Lower leg skin (tissue), 3 donors: ENCODE measurements around the gene SORCS2.

Experiments
- POLR2A ChIP-seq, 2 donors: fragments of 450-650 bp; IDR thresholded peaks; one replicate each; pipeline ENCODE4 v1.6.1; 2016 to 2017; ENCODE audit warnings: antibody characterized with exemption in 2 of 2, mild to moderate bottlenecking in 1 of 2, moderate library complexity in 1 of 2
- TF ChIP-seq, protein P1 (sequence below), 3 donors: fragments of 450-650 bp; IDR thresholded peaks; one replicate each; pipeline ENCODE4 v1.5.1; 2016; ENCODE audit warnings: antibody characterized with exemption in 3 of 3, mild to moderate bottlenecking in 3 of 3, moderate library complexity in 2 of 3

DNA sequence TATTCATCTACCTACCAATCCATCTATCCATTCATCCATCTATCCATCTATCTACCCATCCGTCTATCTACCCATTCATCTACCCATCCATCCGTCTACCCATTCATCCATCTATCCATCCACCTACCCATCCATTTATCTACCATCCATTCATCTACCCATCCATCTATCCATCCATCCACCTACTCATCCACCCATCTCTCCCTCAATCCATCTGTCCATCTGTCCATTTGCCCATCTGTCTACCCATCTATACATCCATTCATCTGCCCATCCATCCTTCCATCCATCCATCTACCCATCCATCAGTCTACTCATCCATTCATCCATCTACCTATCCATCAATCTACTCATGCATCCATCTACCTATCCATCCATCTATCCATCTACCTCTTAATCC, 369.2 kb downstream of the SORCS2 start:
- no peak for TF ChIP-seq POLR2A (IDR thresholded peaks at IDR 0.05)
- TF ChIP-seq, protein P1, sequence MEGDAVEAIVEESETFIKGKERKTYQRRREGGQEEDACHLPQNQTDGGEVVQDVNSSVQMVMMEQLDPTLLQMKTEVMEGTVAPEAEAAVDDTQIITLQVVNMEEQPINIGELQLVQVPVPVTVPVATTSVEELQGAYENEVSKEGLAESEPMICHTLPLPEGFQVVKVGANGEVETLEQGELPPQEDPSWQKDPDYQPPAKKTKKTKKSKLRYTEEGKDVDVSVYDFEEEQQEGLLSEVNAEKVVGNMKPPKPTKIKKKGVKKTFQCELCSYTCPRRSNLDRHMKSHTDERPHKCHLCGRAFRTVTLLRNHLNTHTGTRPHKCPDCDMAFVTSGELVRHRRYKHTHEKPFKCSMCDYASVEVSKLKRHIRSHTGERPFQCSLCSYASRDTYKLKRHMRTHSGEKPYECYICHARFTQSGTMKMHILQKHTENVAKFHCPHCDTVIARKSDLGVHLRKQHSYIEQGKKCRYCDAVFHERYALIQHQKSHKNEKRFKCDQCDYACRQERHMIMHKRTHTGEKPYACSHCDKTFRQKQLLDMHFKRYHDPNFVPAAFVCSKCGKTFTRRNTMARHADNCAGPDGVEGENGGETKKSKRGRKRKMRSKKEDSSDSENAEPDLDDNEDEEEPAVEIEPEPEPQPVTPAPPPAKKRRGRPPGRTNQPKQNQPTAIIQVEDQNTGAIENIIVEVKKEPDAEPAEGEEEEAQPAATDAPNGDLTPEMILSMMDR (IDR thresholded peaks at IDR 0.05): no peak
